PC-3 (cell line): ENCODE data around the gene OTOS. TPM values are rescaled to one million over a fixed set of nuclear protein-coding genes. Genes with fewer than 3 reads are reported as not detected.

Experiments
- ATAC-seq: fragments of 200-7000 bp; cut with Tn5 transposase; 2 replicates; pipeline ENCODE4 v1.9.1; 2020; ENCODE audit warnings: mild to moderate bottlenecking, moderate library complexity
- BruUV-seq: library from RNA; stranded (reverse); fragments of 400-500 nt; replicated peaks from 2 replicates; lab custom pipeline; 2021; lab: Mats Ljungman, UMichigan
- CTCF ChIA-PET: fragments of 300-600 bp; sonication (Branson Sonifier 250); formaldehyde crosslinking; loops from one replicate; lab custom pipeline; 2022; ENCODE audit warnings: antibody characterized with exemption; lab: Charles Lee
- POLR2A ChIA-PET: fragments of 300-600 bp; sonication (Branson Sonifier 250); formaldehyde crosslinking; loops from one replicate; lab custom pipeline; 2022; ENCODE audit warnings: antibody characterized with exemption; ENCODE audit not compliant: unreplicated experiment; lab: Charles Lee
- DNase-seq: peaks from one replicate; pipeline ENCODE4 v3.0.0-alpha.2; 2015
- H2AFZ ChIP-seq: fragments of 300-600 bp; sonication (generic); 2 replicates; pipeline ENCODE4 v1.6.0; 2016; ENCODE audit warnings: antibody characterized with exemption, low read length
- H3F3A ChIP-seq: fragments of 300-600 bp; sonication (generic); one replicate; pipeline ENCODE4 v1.6.0; 2017; ENCODE audit warnings: antibody characterized with exemption, low read length, control low read depth, mild to moderate bottlenecking; ENCODE audit not compliant: unreplicated experiment
- H3K27ac ChIP-seq: fragments of 300-600 bp; sonication (generic); 2 replicates; pipeline ENCODE4 v1.5.1; 2016; ENCODE audit warnings: mild to moderate bottlenecking, low read length
- H3K27me3 ChIP-seq: fragments of 300-600 bp; sonication (generic); 2 replicates; pipeline ENCODE4 v1.6.1; 2016; ENCODE audit warnings: low read length, mixed read lengths
- H3K36me3 ChIP-seq: fragments of 300-600 bp; sonication (generic); 2 replicates; pipeline ENCODE4 v1.6.1; 2016; ENCODE audit warnings: low read depth, mixed run types, low read length, mixed read lengths
- H3K4me1 ChIP-seq: fragments of 300-600 bp; sonication (generic); 2 replicates; pipeline ENCODE4 v1.5.1; 2016; ENCODE audit warnings: low read length; ENCODE audit not compliant: insufficient read depth
- H3K4me2 ChIP-seq: fragments of 300-600 bp; sonication (generic); 2 replicates; pipeline ENCODE4 v1.6.0; 2016; ENCODE audit warnings: low read length
- H3K4me3 ChIP-seq: fragments of 300-600 bp; sonication (generic); 2 replicates; pipeline ENCODE4 v1.5.1; 2016; ENCODE audit warnings: mild to moderate bottlenecking, low read length, mixed read lengths
- H3K79me2 ChIP-seq: fragments of 300-600 bp; sonication (generic); 2 replicates; pipeline ENCODE4 v1.6.1; 2017; ENCODE audit warnings: low read length, mixed read lengths
- H3K9ac ChIP-seq: fragments of 300-600 bp; sonication (generic); 2 replicates; pipeline ENCODE4 v1.6.0; 2016; ENCODE audit warnings: mild to moderate bottlenecking, low read length
- H3K9me2 ChIP-seq: fragments of 300-600 bp; sonication (generic); replicated peaks from 2 replicates; pipeline ENCODE4 v1.6.1; 2016; ENCODE audit warnings: mixed run types, low read length, mixed read lengths
- H3K9me3 ChIP-seq: fragments of 300-600 bp; sonication (generic); 2 replicates; pipeline ENCODE4 v1.6.1; 2016; ENCODE audit warnings: low read length, mixed read lengths
- H4K20me1 ChIP-seq: fragments of 300-600 bp; sonication (generic); 2 replicates; pipeline ENCODE4 v1.6.1; 2016; ENCODE audit warnings: low read length, mixed read lengths
- CTCF ChIP-seq: fragments of 300-600 bp; sonication (generic); conservative IDR thresholded peaks from 2 replicates; pipeline ENCODE4 v1.5.1; 2017; ENCODE audit warnings: antibody characterized with exemption, low read depth, mild to moderate bottlenecking, low read length
- EZH2 ChIP-seq: fragments of 300-600 bp; sonication (generic); IDR thresholded peaks from one replicate; pipeline ENCODE4 v1.6.1; 2017; ENCODE audit warnings: antibody characterized with exemption, mild to moderate bottlenecking, low read length; ENCODE audit not compliant: unreplicated experiment
- EZH2phosphoT487 ChIP-seq: fragments of 300-600 bp; sonication (generic); IDR thresholded peaks from 2 replicates; pipeline ENCODE4 v1.6.1; 2018; ENCODE audit warnings: mild to moderate bottlenecking, antibody characterized with exemption, low read length, borderline replicate concordance
- intact Hi-C: fragments of 100-400 bp; cut with micrococcal nuclease; formaldehyde crosslinking; loops from 2 replicates; pipeline ENCODE4 v1.9.0; 2023
- total RNA-seq: library from RNA; depleted of rRNA; stranded (reverse); fragments of >200 nt; gene quantifications from 2 replicates; pipeline ENCODE4 v1.2.3, GENCODE V29; 2014

Gene OTOS
- total RNA-seq, 1 experiment from 2014 or later = not detected

GRCh38 chr2:240142859-240143258, 2.4 kb upstream of the OTOS start:
- H3K9me3 ChIP-seq = no peaks in the 10 kb centered on the region
- H3K27me3 ChIP-seq = no peaks in the 10 kb centered on the region
- intact Hi-C loops = loop anchor here (1.0 to 5.0 kb wide), 2 partner anchors 82 to 321 kb away; no protein-coding TSS in a partner anchor
- ChIA-PET CTCF (interaction anchor here (0.6 to 2.0 kb wide), 3 partner anchors 46 to 1000 kb away, joined by 3 to 15 read pairs (median 3); no protein-coding TSS in a partner anchor), POLR2A (no interaction called here)
- TF ChIP-seq EZH2phosphoT487 = no peak
- no peak for TF ChIP-seq EZH2
- no peak for TF ChIP-seq CTCF
- H2AFZ ChIP-seq = no peak overlapping the region
- no peaks in the 10 kb centered on the region for H3K79me2 ChIP-seq
- no peaks in the 10 kb centered on the region for H3F3A ChIP-seq
- no peak for DNase-seq
- H3K4me1 ChIP-seq = peaks cover 9% of the 10 kb centered on the region; the same call in 1 of the 2 replicates
- H3K9ac ChIP-seq = no peak overlapping the region
- H3K36me3 ChIP-seq = no peaks in the 10 kb centered on the region
- H3K4me2 ChIP-seq = no peak overlapping the region
- H3K4me3 ChIP-seq = no peak overlapping the region
- ATAC-seq = no peak
- H3K9me2 ChIP-seq = no peaks in the 10 kb centered on the region
- no peak overlapping the region for H3K27ac ChIP-seq
- H4K20me1 ChIP-seq = no peaks in the 10 kb centered on the region
- BruUV-seq = no TSS peak

GRCh38 chr2:240142256-240142775, 1.9 kb upstream of the OTOS start:
- Histone ChIP-seq H3K79me2 (no peaks in the 10 kb centered on the region), H3K4me2 (no peak overlapping the region), H3K4me3 (no peak overlapping the region), H3K4me1 (peaks cover 9% of the 10 kb centered on the region; the same call in 1 of the 2 replicates), H2AFZ (no peak overlapping the region), H3K9ac (no peak overlapping the region), H3F3A (no peaks in the 10 kb centered on the region), H3K27me3 (no peaks in the 10 kb centered on the region), H3K36me3 (no peaks in the 10 kb centered on the region), H3K9me3 (no peaks in the 10 kb centered on the region), H3K27ac (no peak overlapping the region), H3K9me2 (no peaks in the 10 kb centered on the region), H4K20me1 (no peaks in the 10 kb centered on the region)
- ChIA-PET POLR2A (no interaction called here), CTCF (interaction anchor here (0.6 to 2.0 kb wide), 2 partner anchors 81 to 1000 kb away, joined by 3 to 15 read pairs; no protein-coding TSS in a partner anchor)
- DNase-seq (no peak), ATAC-seq (no peak)
- no TSS peak for BruUV-seq
- intact Hi-C loops = loop anchor here (5.0 kb wide), 1 partner anchor 320 kb away; no protein-coding TSS in a partner anchor
- TF ChIP-seq CTCF = no peak
- no peak for TF ChIP-seq EZH2
- TF ChIP-seq EZH2phosphoT487 = no peak

DNA sequence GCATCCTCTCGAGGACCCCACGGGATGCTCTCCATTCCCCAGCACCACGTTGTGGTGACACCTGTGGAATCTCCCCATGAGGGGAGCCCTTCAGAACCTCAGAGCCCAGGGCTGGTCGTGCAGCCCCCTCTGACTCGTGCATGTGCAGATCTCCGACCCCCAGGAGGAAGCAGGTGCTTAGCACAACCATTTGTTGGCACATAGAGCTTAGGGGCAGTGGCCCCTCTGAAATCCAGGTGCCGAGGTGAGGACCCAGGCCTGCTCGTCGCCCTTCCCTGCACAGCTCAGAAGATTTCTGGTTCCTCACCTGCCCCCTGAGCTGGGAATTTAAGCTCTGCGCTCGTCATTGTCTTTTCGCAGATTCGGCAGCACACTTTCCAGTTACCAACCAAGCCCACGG, 1.3 kb upstream of the OTOS start:
- H3K9ac ChIP-seq = no peak overlapping the region
- no peak overlapping the region for H3K27ac ChIP-seq
- no peaks in the 10 kb centered on the region for H3K9me3 ChIP-seq
- CTCF ChIA-PET = no interaction called here
- peaks cover 1% of the 10 kb centered on the region for H3K79me2 ChIP-seq
- ATAC-seq (no peak), DNase-seq (no peak)
- no peaks in the 10 kb centered on the region for H3F3A ChIP-seq
- TF ChIP-seq CTCF (no peak), EZH2phosphoT487 (no peak), EZH2 (no peak)
- H2AFZ ChIP-seq = no peak overlapping the region
- no peaks in the 10 kb centered on the region for H3K9me2 ChIP-seq
- POLR2A ChIA-PET = no interaction called here
- no TSS peak for BruUV-seq
- intact Hi-C loops = loop anchor here (5.0 kb wide), 1 partner anchor 319 kb away; no protein-coding TSS in a partner anchor
- H3K4me1 ChIP-seq = peaks cover 11% of the 10 kb centered on the region
- H3K36me3 ChIP-seq = no peaks in the 10 kb centered on the region
- no peak overlapping the region for H3K4me2 ChIP-seq
- no peaks in the 10 kb centered on the region for H3K27me3 ChIP-seq
- H3K4me3 ChIP-seq = no peak overlapping the region
- H4K20me1 ChIP-seq = no peaks in the 10 kb centered on the region
